GM08714 (cell line): ENCODE measurements around the gene LDLRAD4.
A peak's percentile ranks its signal among the peaks of the same experiment; 100 is the strongest.

Experiments used
- H3K4me3 ChIP-seq: fragments of 200-500 bp; sonication (Bioruptor generic); 2 replicates; pipeline ENCODE4 v1.5.1; 2014; ENCODE audit warnings: mild to moderate bottlenecking, low read length, inconsistent platforms
- ZNF274 ChIP-seq: IDR thresholded peaks from 2 replicates; pipeline ENCODE4 v1.6.1; 2012; ENCODE audit warnings: mild to moderate bottlenecking, low read depth, low read length

Gene LDLRAD4

DNA sequence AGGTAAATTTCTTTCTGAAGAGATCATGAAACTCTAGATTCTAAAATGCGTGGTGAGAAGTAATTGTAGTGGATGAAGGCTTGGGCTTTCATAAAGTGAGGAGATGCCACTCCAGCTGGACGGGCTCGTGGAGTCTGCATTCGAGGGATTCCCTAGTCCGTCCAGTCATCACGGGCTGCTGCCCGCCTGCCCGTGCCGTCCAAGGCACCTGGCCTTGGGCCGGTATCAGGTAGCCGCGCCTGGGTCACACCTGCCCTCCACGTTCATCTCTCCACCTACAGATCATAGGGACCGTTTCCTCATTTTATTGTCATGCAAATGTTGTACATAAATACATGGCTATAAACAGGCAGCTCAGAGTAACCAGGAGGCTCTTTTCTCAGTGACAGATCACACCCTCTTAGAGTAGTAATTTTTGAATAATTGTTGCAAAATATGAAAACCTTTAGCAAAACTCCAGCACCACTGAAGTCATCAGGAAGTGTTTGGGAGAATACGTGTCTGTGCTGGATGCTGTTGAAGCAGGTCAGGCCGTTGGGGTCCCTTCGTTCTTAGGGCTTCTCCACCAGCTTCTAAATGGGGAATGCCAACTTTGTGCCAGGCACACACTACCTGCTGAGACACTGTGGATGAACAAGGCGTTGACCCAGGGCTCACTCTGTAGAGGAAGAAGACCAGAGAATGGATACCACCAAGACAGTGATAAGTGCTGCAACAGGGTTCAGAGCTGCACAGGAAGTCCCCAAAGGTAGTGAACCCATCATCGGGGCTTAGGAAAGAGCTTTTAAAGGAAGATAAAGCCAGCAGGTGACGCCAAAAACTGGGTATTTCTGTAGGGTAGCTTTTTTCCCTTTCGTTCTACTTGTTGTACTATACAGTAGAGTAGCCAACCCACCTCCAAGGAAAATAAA is 395.3 kb downstream of the LDLRAD4 start:
- H3K4me3 ChIP-seq: peak overlapping the region; percentile 93
- TF ChIP-seq ZNF274: no peak

DNA sequence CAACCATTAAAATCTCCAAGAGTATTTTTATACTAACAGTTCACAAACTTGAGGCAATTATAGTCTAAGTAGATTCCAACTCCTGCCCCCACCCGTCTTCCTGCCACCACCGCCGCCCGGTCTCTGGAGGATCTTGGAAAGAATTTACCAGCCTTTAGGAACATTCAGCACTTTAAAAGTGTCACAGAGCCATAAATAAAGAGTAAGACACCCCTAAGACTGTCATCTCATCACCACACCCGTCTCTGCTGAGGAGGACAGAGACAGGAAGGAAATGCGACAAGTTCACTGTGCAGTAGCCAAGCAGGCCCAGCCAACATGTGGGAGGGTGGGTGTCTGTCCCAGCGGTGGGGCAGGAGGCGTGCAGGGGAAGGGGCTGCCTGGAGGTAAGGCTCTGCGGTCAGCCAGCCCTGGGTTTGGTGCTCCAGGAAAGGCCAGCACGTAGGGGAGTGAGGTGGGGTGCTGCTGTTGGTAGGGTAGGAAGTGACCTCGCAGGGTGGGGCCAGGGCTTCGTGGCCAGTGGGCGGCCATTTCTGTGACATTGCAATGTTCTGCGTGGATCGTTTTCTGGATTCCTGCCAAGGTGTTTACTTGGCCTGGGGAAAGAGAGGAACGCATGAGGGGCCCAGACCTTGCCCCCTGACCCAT is 396.2 kb downstream of the LDLRAD4 start:
- peak overlapping the region; percentile 93; the same call in 1 of the 2 replicates for H3K4me3 ChIP-seq
- no peak for TF ChIP-seq ZNF274

DNA sequence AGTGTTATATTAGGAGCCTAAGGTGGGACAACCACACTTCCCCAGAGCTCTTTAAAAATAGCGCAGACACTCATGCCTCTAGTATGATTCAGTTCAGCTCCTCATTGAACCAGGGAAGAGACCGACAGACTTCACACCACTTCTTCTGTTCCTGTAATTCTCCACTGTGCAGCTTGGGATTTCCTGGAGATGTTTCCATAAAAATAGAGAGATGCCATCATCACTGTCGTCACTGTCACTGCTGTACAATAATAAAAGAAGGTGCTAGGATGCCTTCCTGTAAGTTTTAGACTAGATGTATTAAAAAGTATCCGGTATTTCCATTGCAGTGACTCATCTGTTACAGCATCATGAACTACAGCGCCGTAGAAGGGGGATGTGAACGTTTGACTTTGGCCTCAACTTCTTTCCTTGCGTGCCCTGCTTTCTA is 396.9 kb downstream of the LDLRAD4 start:
- H3K4me3 ChIP-seq: peak overlapping the region; percentile 93; the same call in 1 of the 2 replicates
- TF ChIP-seq ZNF274: no peak

DNA sequence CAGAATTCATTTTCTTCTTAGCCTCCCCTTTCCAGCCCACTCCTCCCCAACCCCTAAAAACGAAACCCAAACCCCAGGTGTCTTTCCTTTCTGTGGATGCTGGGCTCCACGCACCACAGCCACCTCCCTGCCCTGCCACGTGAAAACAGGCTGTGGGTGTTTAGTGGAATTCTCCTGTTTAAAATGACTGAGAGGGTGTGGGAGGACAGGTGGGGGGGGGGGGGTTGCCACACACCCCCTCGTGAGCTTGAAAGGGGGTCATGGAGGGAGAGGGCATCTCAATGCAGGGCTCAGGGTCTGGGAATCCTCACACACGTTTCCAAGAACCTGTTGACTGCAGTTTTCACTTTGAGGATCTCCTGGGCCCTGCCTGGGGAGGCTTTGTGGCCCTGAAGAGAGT is 397.5 kb downstream of the LDLRAD4 start:
- H3K4me3 ChIP-seq: peak overlapping the region; percentile 93; the same call in 1 of the 2 replicates

DNA sequence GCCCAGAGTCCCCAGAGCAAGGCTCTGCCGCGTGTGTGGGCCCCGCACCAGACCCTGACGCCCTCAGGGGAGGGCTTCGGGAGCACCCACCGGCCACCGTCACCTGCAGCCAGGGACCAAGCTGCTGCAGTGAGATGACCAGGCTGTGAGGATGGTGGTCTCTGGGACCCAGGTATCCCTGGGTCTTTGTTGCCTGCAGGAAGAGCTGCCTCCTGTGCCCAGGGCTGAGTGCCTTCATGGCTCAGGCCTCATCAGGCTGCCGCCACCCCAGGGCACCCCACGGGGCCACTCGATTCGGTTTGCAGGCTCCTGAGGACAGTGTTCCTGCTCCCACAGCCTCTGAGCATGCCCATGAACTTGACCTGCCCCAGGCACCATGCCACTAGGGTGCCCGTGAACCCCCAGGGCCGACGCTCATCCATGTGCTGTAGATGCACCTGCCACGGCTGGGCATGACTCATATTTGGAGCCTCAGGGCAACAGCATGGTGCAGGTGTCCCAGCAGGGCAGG is 398.0 kb downstream of the LDLRAD4 start:
- no peak for TF ChIP-seq ZNF274
- H3K4me3 ChIP-seq: peak overlapping the region; percentile 93; the same call in 1 of the 2 replicates

More for the DNA sequence above, 397.5 kb downstream of the LDLRAD4 start:
- no peak for TF ChIP-seq ZNF274

DNA sequence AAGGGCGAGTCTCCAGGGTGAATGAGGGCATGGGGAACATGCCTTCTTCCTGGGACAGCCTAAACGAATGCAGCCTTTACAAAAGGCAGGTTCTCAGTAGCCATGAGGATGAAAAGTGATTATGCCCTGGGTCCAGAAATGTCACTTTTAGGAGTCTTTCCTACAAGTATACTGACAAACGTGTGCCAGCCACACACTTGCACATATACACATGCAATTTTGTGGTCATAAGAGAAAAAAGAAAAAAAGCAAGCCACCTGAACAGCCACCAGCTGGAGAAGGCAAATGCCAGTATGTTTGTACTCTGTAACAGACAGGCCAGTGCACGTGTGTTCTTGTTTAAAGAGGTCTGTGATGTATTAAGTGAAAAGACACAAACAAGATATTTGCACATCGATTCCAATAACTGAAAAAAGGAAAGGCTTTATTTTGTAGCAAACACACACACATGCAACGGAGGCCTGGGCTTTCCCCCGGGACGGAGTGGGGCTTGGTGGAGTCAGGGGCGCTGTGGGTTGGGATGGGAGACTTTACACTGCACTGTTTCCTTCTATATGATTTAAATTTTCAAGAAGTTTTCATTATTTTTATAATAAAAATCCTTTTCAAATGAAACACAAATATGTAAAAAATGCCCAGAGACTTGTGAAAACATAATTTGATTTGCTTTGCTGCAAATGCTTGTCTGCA is 399.4 kb downstream of the LDLRAD4 start:
- no peak for TF ChIP-seq ZNF274
- no peak overlapping the region for H3K4me3 ChIP-seq

DNA sequence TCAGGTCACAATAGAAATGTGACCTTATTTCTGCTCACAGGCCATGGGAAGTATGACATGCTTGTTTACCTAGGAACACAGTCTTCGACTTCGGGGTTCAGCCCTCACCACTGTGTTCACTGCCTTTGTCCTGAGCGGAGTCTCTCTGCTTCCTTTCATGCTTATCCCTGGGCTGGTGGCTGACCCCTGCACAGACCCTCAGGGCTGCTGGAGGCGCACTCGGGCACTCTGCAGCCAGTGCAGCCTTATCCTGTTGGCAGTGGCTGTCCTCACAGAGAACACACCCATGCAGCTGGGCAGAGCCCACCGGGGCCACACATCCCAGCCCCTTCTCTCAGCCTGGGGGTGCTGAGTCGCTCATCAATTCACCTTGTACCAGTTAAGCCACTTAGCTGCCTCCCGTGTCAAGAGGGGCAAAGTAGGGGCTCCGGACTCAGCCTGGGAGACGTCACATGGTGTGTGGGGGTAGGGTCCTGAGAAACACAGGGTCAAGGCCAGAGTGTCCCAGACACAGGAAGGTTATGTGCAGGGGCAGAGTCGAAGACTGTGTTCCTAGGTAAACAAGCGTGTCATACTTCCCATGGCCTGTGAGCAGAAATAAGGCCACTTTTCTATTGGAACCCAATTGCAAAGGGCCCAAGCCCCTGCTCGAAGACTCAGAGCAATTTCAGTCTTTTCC is 400.3 kb downstream of the LDLRAD4 start:
- H3K4me3 ChIP-seq: no peak overlapping the region
- no peak for TF ChIP-seq ZNF274

DNA sequence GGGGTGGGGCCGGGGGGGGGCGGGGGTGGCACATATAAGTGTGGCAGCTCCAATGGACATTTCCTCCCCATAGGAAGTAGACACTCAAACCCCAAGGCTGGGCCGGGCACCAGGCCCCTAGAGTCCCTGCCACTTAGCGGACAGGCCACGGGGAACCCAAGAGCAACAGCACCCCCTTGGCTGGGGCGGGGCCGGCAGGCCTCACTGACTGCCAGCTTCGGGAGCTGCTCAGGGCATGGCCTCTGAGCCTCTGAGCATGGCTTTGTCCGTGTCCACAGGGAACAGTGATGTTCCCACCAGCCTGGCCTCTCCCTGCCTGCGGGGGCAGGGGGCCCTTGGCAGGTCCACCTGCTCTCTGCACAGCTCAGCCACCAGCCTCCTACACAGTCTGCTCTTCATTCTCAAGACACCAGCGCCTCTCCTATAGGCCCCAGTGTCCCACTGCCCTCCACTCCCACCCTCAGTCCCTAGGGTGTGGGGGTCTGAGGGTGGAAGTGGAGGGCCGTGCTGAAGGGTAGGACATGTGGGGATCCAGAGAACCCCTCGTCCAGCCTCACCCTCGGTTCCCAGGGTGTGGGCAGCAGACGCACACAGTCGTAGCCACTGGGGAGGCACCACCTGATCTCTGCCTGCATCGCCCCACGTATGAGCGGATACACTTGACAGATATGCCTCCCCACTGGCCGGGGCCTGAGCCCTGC is 401.1 kb downstream of the LDLRAD4 start:
- H3K4me3 ChIP-seq: no peak overlapping the region
- no peak for TF ChIP-seq ZNF274

DNA sequence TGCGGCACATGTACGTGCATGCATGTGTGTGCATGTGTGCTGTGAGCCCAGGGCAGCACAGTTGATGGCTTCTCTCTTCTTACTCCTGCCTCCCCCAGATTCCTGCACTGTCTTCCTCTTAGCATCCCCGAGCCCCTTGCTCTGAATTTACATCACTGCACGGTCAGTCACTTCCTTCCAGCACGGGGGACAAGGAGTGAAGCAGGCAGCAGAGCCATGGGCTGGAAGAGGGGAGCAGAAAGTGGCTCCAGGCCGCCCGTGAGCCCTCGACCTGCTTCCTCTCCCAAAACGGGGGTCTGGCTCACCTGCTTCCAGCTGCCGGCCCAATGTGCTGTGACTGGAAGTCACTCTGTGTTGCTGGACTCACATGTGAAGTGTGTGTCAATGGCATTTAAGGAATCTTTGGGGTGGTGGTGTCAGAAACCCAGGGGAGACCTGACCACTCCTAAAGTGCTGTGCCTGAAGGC is 401.7 kb downstream of the LDLRAD4 start:
- H3K4me3 ChIP-seq: no peak overlapping the region
- no peak for TF ChIP-seq ZNF274

DNA sequence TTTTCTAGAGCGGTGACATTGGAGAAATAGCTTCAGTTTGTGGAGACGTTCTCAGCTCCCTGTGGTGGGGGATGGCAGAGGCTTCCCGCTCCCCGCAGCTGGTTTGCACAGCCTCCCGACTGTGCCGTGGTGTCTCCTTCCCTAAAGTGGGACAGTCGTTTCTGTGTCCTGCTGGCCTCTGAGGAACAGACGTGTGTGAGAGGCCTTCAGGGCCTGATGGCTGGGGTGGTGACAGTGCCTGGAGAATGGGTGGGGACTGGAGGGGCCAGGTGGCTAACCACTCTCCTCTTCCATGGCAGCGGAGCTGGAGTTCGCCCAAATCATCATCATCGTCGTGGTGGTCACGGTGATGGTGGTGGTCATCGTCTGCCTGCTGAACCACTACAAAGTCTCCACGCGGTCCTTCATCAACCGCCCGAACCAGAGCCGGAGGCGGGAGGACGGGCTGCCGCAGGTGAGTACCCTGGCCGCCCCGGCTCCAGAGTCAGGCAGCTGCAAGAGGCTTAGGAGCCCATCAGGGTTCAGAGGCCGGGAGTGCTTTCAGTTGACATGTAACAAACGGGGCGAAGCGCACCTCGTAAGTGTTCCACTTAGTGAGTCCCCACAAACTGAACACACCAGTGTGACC is 402.4 kb downstream of the LDLRAD4 start:
- H3K4me3 ChIP-seq: no peak overlapping the region
- no peak for TF ChIP-seq ZNF274

DNA sequence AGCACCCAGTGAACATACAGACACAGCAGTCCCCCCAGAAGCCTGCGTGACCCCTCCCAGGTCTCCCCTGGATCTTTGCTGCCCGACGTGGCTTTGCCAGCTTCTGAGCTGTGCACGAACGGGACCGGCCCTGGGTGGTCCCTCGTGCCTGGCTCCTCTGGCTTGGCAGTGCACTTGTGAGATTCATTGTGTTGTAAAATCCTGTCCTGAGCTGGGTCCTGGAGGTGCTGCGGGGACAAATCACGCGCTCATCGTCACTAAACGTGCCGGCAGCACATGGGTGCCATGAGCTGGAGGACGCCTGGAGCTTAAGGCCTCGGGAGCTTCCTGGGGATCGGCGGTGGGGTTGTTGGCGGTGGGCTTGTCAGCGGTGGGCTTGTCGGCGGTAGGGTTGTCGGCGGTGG is 402.9 kb downstream of the LDLRAD4 start:
- TF ChIP-seq ZNF274: no peak
- H3K4me3 ChIP-seq: no peak overlapping the region

DNA sequence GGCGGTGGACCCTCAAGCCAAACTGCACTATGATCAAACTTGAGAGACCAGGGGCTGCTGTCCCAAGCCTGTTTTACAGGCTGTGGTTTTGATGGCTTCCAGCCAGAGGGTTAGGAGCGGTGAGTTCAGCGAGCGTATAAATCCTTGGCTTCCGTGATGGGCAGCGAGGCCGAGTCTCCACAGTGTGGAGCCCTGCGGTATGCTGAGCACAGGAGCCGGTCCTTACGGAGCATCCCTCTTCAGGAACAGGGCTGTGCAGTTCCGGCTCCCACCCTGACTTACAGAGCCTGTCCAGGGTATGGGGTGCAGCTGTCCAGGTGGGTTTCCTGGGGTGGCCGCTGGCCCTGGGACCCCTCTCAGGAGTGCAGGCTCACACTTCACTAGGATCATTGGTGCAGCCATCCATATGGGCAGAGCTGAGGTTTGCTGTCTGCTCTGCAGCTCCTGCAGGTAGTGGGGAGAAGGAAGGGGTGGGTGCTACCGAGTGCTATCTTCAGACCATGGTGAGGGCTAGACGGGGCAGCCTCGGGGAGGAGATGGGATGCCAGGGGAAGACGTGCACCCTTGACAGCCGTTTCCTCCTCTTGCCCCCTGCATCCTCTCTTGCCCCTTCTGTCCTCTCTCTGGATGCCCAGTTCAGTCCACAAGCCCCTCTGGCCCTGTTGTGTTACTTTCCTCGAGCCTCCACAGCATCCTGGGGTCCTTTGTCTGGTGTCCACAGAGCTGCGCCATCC is 403.5 kb downstream of the LDLRAD4 start:
- TF ChIP-seq ZNF274: no peak
- no peak overlapping the region for H3K4me3 ChIP-seq

DNA sequence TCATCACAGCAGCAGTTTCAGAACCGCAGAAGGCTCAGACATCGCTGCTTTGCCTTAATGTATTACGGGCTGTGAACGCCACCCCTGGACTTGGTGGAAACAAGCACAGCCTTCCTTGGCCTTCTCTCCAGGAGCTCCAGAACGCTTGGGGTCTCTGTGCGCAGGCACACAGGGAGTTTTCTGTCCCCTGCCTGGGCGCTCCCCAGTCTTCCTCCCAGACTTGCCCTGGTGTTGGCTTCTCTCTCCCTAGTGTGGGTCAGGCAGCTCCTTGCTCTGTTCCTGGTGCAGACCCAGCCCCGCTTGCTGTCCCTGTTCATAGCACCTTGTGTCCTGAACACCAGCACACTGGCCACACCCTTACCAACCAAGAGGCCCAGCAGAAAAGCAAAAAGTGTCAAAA is 404.2 kb downstream of the LDLRAD4 start:
- no peak for TF ChIP-seq ZNF274
- no peak overlapping the region for H3K4me3 ChIP-seq
